Measurements from ENCODE around the gene MPP2. TPM values are rescaled to one million over a fixed set of nuclear protein-coding genes. Genes with fewer than 3 reads are reported as not detected.

Gene MPP2
- total and polyA plus RNA-seq, 2 donors (not counting 3 experiments of a cell fraction or from before 2014, with no cell fraction given): 1.4 to 1.6 TPM

- H3K9me3 ChIP-seq (replicated peaks; ENCODE audit: control insufficient read depth, insufficient read depth, low read length): no peaks in the 10 kb centered on the region
- DNase-seq (ENCODE audit: low read depth, low spot score): no peak
- POLR2A ChIA-PET: no interaction called here
- no peak for FAIRE-seq
- CTCF ChIA-PET: no interaction called here
- no peaks in the 10 kb centered on the region for H3K36me3 ChIP-seq (ENCODE audit: control insufficient read depth in 2 of 2, extremely low read depth in 1 of 2, insufficient read depth in 2 of 2, low read length in 2 of 2)
- H3K79me2 ChIP-seq (ENCODE audit: control insufficient read depth, insufficient read depth, low read length): no peaks in the 10 kb centered on the region
- H3K4me2 ChIP-seq (ENCODE audit: insufficient read depth, low read length): no peak overlapping the region
- no TSS peak for BruUV-seq (replicated peaks)
- no peak overlapping the region for H3K9ac ChIP-seq (replicated peaks; ENCODE audit: extremely low read depth, insufficient read depth, low read length)
- intact Hi-C loops (cut with micrococcal nuclease) (no loop called here), dilution Hi-C loops (cut with MboI; ENCODE audit: extremely low pct_ligation_motif_present, low sequenced_read_pairs) (no loop called here)
- H3K27ac ChIP-seq (ENCODE audit: insufficient read depth, low read depth, low read length): no peak overlapping the region
- H3K4me1 ChIP-seq (ENCODE audit: control insufficient read depth, extremely low read depth, insufficient read depth, low read length): no peaks in the 10 kb centered on the region
- H4K20me1 ChIP-seq (replicated peaks; ENCODE audit: control insufficient read depth, extremely low read depth, insufficient read depth, low read length): no peaks in the 10 kb centered on the region
- H2AFZ ChIP-seq (ENCODE audit: low read depth, low read length): no peak overlapping the region
- H3K4me3 ChIP-seq (replicated peaks in 1 of 3; ENCODE audit: insufficient read depth in 1 of 3, low read depth in 1 of 3, low read length in 3 of 3): no peak overlapping the region
- TF ChIP-seq GATA2 (IDR thresholded peaks at IDR 0.05; ENCODE audit: insufficient read depth, insufficient read length, low read depth, low read length): no peak
- no peak for TF ChIP-seq MYC (IDR thresholded peaks at IDR 0.05; ENCODE audit: low read depth, low read length)
- no peak for TF ChIP-seq EZH2 (IDR thresholded peaks at IDR 0.05; ENCODE audit: borderline replicate concordance, low read depth, low read length, severe bottlenecking)
- TF ChIP-seq FOS (IDR thresholded peaks at IDR 0.05; ENCODE audit: borderline replicate concordance, insufficient read depth, low read length): no peak
- TF ChIP-seq MAX (IDR thresholded peaks at IDR 0.05; ENCODE audit: insufficient read depth, insufficient read length): no peak
- no peak for TF ChIP-seq JUN (IDR thresholded peaks at IDR 0.05; ENCODE audit: borderline replicate concordance, insufficient read depth, insufficient read length, low read depth)
- TF ChIP-seq POLR2AphosphoS5 (IDR thresholded peaks at IDR 0.05; ENCODE audit: insufficient read depth, low read depth, low read length): no peak
- no peak for TF ChIP-seq CTCF (IDR thresholded peaks at IDR 0.05; ENCODE audit: extremely low read depth in 1 of 2, insufficient read depth in 1 of 2, low read depth in 1 of 2, low read length in 2 of 2)
- no peak for TF ChIP-seq POLR2A (IDR thresholded peaks at IDR 0.05; ENCODE audit: low read depth, low read length)
- H3K27me3 ChIP-seq (ENCODE audit: control insufficient read depth in 2 of 2, insufficient read depth in 2 of 2, low read length in 2 of 2): peaks cover 10 to 17% of the 10 kb centered on the region in 2 experiments
- H3K9me1 ChIP-seq (replicated peaks; ENCODE audit: control insufficient read depth, extremely low read depth, insufficient read depth, low read length): no peaks in the 10 kb centered on the region
Observed at GRCh38 chr17:43853546-43853945, 53.8 kb downstream of the MPP2 start.
